MM.1S (cell line): ENCODE measurements around the gene BMX.

Source experiments
- EZH2 ChIP-seq: fragments of 300-600 bp; sonication (generic); optimal IDR thresholded peaks from 2 replicates; pipeline ENCODE3; 2017; ENCODE audit warnings: low read depth, mild to moderate bottlenecking, antibody characterized with exemption, low read length, mixed read lengths
- EZH2phosphoT487 ChIP-seq: fragments of 300-600 bp; sonication (generic); IDR thresholded peaks from 2 replicates; pipeline ENCODE4 v1.6.1; 2018; ENCODE audit warnings: antibody characterized with exemption, low read length
- TF ChIP-seq, protein P1 (sequence below): fragments of 300-600 bp; sonication (generic); IDR thresholded peaks from 2 replicates; pipeline ENCODE4 v1.5.1; 2016; ENCODE audit warnings: antibody characterized with exemption, low read length, mixed read lengths

DNA sequence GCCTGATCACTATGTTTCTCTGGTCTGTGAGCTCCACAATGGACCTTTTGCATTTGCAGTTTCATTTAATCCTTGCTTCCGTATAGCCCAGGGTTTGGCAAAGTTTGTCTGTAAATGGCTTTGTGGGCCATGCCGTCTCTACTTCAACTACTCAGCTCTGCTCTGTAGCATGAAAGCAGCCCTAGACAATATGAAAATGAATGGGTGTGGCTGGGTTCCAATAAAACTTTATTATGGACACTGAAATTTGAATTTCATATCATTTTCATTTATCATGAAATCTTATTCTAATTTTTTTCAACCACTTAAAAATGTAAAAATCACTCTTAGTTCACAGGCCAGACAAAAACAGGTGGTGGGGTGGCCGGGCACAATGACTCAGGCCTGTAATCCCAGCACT is 58.6 kb downstream of the BMX start:
- TF ChIP-seq, protein P1, sequence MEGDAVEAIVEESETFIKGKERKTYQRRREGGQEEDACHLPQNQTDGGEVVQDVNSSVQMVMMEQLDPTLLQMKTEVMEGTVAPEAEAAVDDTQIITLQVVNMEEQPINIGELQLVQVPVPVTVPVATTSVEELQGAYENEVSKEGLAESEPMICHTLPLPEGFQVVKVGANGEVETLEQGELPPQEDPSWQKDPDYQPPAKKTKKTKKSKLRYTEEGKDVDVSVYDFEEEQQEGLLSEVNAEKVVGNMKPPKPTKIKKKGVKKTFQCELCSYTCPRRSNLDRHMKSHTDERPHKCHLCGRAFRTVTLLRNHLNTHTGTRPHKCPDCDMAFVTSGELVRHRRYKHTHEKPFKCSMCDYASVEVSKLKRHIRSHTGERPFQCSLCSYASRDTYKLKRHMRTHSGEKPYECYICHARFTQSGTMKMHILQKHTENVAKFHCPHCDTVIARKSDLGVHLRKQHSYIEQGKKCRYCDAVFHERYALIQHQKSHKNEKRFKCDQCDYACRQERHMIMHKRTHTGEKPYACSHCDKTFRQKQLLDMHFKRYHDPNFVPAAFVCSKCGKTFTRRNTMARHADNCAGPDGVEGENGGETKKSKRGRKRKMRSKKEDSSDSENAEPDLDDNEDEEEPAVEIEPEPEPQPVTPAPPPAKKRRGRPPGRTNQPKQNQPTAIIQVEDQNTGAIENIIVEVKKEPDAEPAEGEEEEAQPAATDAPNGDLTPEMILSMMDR: no peak
- TF ChIP-seq EZH2 (no peak), EZH2phosphoT487 (no peak)
